Transverse colon (tissue), 4 donors: ENCODE data around the gene TCF21.

Experiments used
- EP300 ChIP-seq: sonication (generic); formaldehyde crosslinking; IDR thresholded peaks from one replicate; pipeline ENCODE4 v1.6.1; 2017; ENCODE audit warnings: antibody characterized with exemption, low read depth
- POLR2AphosphoS5 ChIP-seq, 3 donors: sonication (generic); formaldehyde crosslinking; IDR thresholded peaks; one replicate each; pipeline ENCODE4 v1.6.1; 2016; ENCODE audit warnings: antibody characterized with exemption in 3 of 3
- TF ChIP-seq, protein P1 (sequence below), 5 experiments: fragments of 200-600 bp in 3 of 5; fragments of 450-650 bp in 2 of 5; sonication (generic) in 3 of 5; IDR thresholded peaks; 1 replicate in 2 of 5; 2 replicates in 3 of 5; pipeline ENCODE4 v1.5.1; 2016 to 2017; ENCODE audit warnings: antibody characterized with exemption in 5 of 5, inconsistent platforms in 3 of 5, mild to moderate bottlenecking in 2 of 5, moderate library complexity in 1 of 5

DNA sequence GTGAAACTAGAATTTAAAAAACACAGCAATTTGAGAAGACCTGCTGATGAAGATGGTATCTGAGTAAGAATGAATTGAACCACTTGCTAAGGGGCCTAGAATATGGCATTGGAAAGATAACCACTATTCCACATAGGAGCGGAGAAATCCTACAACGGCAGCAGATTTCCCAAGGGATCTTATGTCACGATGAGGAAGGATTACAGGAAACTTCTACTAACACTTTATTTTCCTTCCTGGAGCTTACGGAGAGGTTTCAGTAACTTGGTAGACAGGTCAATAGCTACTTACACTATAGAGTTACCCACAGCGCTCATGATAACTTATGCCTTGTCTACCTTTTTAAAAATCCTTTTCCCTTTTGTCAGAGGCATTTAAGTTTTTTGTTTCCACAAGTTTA, 11.8 kb upstream of the TCF21 start:
- TF ChIP-seq, protein P1, sequence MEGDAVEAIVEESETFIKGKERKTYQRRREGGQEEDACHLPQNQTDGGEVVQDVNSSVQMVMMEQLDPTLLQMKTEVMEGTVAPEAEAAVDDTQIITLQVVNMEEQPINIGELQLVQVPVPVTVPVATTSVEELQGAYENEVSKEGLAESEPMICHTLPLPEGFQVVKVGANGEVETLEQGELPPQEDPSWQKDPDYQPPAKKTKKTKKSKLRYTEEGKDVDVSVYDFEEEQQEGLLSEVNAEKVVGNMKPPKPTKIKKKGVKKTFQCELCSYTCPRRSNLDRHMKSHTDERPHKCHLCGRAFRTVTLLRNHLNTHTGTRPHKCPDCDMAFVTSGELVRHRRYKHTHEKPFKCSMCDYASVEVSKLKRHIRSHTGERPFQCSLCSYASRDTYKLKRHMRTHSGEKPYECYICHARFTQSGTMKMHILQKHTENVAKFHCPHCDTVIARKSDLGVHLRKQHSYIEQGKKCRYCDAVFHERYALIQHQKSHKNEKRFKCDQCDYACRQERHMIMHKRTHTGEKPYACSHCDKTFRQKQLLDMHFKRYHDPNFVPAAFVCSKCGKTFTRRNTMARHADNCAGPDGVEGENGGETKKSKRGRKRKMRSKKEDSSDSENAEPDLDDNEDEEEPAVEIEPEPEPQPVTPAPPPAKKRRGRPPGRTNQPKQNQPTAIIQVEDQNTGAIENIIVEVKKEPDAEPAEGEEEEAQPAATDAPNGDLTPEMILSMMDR (IDR thresholded peaks at IDR 0.05): no peak
- no peak for TF ChIP-seq POLR2AphosphoS5 (IDR thresholded peaks at IDR 0.05)
- TF ChIP-seq EP300: no peak
